ENCODE data around the gene USP17L11.
"Not testable (repeated sequence)": the region's sequence is repeated elsewhere in the genome, so short reads cannot be mapped to it uniquely, and the experiment has no call there.

USP17L11 gene

GRCh38 chr4:9215105-9215504, at the start of gene USP17L11:
Gene USP17L11, plus strand, starts transcription at chr4:9215405. Its CDS starts 0 bp downstream, at chr4:9215405.
- DNase-seq (ENCODE audit: low spot score) = not testable (repeated sequence)

GRCh38 chr4:9165990-9166389, 49.2 kb upstream of the USP17L11 start:
- not testable (repeated sequence) for DNase-seq (ENCODE audit: low spot score)

- DNase-seq (ENCODE audit: low spot score) = not testable (repeated sequence)
Observed at GRCh38 chr4:9169791-9170459, 45.3 kb upstream of the USP17L11 start, which contains the start of gene FAM90A26. Gene FAM90A26, plus strand, starts transcription at chr4:9170409. Its CDS starts 2,764 bp downstream, at chr4:9173173.

DNA sequence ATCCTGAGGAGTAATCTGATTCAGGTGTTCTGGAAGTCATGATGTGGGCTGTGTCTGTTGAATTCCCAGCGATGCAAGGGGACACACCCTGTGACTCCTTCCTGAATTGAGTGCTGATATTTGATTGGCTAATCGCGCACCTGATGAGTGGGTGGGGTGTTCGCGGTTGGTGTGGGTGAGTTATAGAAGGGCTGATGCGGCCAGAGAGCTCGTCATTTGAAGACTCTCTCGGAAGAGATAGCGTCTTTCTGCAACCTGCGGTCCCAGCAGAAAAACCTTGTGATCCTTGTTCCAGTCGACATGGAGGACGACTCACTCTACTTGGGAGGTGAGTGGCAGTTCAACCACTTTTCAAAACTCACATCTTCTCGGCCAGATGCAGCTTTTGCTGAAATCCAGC, 4.8 kb upstream of the USP17L11 start, which contains the start of gene USP17L10:
Gene USP17L10 (plus strand): TSS at position 301 of the 400 bp plus-strand sequence. CDS start 0 bp downstream, at position 301.
- not testable (repeated sequence) for DNase-seq (ENCODE audit: low spot score)

DNA sequence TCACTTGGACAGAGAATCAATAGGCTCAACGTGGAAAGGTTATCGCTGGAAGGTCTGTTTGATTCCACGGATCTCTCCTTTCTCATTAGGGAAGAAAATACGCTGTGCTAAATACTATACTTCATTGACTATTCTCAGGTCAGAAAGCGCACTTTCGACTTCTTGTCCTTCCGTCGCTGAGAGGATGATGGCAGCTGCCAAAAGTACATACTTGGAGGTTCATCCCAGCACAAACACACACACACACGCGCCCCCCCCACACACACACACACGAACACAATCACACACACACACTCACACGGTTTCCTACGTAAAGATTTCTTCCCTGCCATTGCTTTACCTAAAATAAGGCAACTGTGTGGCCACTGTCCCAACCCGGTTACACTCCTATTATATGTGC, 504 bp upstream of the USP17L11 start:
- not testable (repeated sequence) for DNase-seq (ENCODE audit: low spot score)

DNA sequence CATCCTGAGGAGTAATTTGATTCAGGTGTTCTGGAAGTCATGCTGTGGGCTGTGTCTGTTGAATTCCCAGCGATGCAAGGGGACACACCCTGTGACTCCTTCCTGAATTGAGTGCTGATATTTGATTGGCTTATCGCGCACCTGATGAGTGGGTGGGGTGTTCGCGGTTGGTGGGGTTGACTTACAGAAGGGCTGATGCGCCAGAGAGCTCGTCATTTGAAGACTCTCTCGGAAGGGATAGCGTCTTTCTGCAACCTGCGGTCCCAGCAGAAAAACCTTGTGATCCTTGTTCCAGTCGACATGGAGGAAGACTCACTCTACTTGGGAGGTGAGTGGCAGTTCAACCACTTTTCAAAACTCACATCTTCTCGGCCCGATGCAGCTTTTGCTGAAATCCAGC, 4.6 kb downstream of the USP17L11 start, which contains the start of gene USP17L12:
Gene USP17L12 (plus strand): TSS at position 301 of the 400 bp plus-strand sequence. CDS start 0 bp downstream, at position 301.
- not testable (repeated sequence) for DNase-seq (ENCODE audit: low spot score)

GRCh38 chr4:9224596-9224995, 9.4 kb downstream of the USP17L11 start, which contains the start of gene USP17L13:
Gene USP17L13, plus strand, starts transcription at chr4:9224896. Its CDS starts 0 bp downstream, at chr4:9224896.
- not testable (repeated sequence) for DNase-seq (ENCODE audit: low spot score)

DNA sequence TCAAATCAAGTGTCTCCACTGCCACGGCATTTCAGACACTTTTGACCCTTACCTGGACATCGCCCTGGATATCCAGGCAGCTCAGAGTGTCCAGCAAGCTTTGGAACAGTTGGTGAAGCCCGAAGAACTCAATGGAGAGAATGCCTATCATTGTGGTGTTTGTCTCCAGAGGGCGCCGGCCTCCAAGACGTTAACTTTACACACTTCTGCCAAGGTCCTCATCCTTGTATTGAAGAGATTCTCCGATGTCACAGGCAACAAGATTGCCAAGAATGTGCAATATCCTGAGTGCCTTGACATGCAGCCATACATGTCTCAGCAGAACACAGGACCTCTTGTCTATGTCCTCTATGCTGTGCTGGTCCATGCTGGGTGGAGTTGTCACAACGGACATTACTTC, 15.0 kb downstream of the USP17L11 start:
- not testable (repeated sequence) for DNase-seq (ENCODE audit: low spot score)

DNA sequence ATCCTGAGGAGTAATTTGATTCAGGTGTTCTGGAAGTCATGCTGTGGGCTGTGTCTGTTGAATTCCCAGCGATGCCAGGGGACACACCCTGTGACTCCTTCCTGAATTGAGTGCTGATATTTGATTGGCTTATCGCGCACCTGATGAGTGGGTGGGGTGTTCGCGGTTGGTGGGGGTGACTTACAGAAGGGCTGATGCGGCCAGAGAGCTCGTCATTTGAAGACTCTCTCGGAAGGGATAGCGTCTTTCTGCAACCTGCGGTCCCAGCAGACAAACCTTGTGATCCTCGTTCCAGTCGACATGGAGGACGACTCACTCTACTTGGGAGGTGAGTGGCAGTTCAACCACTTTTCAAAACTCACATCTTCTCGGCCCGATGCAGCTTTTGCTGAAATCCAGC, 18.9 kb downstream of the USP17L11 start, which contains the start of gene USP17L15:
Gene USP17L15 (plus strand): TSS at position 301 of the 400 bp plus-strand sequence. CDS start 0 bp downstream, at position 301.
- not testable (repeated sequence) for DNase-seq (ENCODE audit: low spot score)

GRCh38 chr4:9238461-9238860, 23.3 kb downstream of the USP17L11 start:
- DNase-seq (ENCODE audit: low spot score) = not testable (repeated sequence)

DNA sequence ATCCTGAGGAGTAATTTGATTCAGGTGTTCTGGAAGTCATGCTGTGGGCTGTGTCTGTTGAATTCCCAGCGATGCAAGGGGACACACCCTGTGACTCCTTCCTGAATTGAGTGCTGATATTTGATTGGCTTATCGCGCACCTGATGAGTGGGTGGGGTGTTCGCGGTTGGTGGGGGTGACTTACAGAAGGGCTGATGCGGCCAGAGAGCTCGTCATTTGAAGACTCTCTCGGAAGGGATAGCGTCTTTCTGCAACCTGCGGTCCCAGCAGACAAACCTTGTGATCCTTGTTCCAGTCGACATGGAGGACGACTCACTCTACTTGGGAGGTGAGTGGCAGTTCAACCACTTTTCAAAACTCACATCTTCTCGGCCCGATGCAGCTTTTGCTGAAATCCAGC, 28.4 kb downstream of the USP17L11 start, which contains the start of gene USP17L17:
Gene USP17L17 (plus strand): TSS at position 301 of the 400 bp plus-strand sequence. CDS start 0 bp downstream, at position 301.
- not testable (repeated sequence) for DNase-seq (ENCODE audit: low spot score)

DNA sequence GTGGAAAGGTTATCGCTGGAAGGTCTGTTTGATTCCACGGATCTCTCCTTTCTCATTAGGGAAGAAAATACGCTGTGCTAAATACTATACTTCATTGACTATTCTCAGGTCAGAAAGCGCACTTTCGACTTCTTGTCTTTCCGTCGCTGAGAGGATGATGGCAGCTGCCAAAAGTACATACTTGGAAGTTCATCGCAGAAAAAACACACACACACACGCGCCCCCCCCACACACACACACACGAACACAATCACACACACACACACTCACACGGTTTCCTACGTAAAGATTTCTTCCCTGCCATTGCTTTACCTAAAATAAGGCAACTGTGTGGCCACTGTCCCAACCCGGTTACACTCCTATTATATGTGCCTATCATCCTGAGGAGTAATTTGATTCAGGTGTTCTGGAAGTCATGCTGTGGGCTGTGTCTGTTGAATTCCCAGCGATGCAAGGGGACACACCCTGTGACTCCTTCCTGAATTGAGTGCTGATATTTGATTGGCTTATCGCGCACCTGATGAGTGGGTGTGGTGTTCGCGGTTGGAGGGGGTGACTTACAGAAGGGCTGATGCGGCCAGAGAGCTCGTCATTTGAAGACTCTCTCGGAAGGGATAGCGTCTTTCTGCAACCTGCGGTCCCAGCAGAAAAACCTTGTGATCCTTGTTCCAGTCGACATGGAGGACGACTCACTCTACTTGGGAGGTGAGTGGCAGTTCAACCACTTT, 32.9 kb downstream of the USP17L11 start, which contains the start of gene USP17L18:
Gene USP17L18 (plus strand): TSS at position 678 of the 728 bp plus-strand sequence. CDS start 0 bp downstream, at position 678.
- DNase-seq (ENCODE audit: low spot score) = not testable (repeated sequence)

DNA sequence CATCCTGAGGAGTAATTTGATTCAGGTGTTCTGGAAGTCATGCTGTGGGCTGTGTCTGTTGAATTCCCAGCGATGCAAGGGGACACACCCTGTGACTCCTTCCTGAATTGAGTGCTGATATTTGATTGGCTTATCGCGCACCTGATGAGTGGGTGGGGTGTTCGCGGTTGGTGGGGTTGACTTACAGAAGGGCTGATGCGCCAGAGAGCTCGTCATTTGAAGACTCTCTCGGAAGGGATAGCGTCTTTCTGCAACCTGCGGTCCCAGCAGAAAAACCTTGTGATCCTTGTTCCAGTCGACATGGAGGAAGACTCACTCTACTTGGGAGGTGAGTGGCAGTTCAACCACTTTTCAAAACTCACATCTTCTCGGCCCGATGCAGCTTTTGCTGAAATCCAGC, 37.9 kb downstream of the USP17L11 start, which contains the start of gene USP17L19:
Gene USP17L19 (plus strand): TSS at position 301 of the 400 bp plus-strand sequence. CDS start 0 bp downstream, at position 301.
- DNase-seq (ENCODE audit: low spot score) = not testable (repeated sequence)

- DNase-seq (ENCODE audit: low spot score) = not testable (repeated sequence)
Observed at GRCh38 chr4:9257824-9258223, 42.6 kb downstream of the USP17L11 start, which contains the start of gene USP17L20. Gene USP17L20, plus strand, starts transcription at chr4:9258124. Its CDS starts 0 bp downstream, at chr4:9258124.

GRCh38 chr4:9262572-9262971, 47.4 kb downstream of the USP17L11 start, which contains the start of gene USP17L21:
Gene USP17L21, plus strand, starts transcription at chr4:9262872. Its CDS starts 0 bp downstream, at chr4:9262872.
- DNase-seq (ENCODE audit: low spot score) = not testable (repeated sequence)

Data from GM20000 (cell line).